ENCODE measurements around the gene CSH1.
"Not testable (repeated sequence)": the region's sequence is repeated elsewhere in the genome, so short reads cannot be mapped to it uniquely, and the experiment has no call there.

The CSH1 gene

DNA sequence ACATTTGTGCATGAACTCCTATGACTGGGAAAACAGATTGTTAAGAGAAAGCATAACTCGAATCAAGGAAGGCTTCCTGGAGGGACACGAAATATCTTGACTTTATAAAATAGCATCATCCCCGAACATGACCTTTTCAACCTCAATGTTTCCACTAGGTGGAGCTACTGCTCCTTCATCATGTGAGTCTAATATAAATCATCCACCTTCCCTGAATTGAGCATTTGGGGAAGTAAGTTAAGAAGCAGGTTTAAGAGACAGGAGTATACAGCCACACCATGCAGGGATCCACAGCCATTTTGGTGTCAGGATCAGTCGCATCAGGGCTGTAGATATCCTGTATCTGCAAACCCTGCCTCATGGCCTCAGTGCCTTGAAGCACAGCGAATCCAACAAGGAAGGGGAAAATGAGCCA, 7.4 kb upstream of the CSH1 start:
- not testable (repeated sequence) for DNase-seq (ENCODE audit: low read depth)

DNA sequence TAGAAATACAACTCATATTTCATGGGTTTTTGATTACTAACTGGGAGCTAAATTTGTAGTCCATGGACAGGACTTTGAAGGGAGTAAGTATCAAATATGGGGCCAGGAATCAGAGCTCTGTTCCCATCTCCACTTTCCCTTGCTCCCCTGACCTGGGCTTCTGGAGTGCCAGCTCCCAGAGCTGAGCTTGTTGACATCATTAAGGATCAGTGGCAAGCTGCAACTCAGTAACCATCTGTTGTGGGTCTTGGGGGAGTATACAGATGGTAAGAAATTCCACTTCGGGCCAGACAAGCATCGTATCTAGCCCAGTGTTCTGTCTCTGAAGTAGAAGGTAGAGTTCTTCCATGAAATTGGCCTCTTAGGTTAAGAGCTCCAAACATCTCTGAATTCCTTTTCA, 5.6 kb upstream of the CSH1 start:
- not testable (repeated sequence) for DNase-seq (ENCODE audit: low read depth)

DNA sequence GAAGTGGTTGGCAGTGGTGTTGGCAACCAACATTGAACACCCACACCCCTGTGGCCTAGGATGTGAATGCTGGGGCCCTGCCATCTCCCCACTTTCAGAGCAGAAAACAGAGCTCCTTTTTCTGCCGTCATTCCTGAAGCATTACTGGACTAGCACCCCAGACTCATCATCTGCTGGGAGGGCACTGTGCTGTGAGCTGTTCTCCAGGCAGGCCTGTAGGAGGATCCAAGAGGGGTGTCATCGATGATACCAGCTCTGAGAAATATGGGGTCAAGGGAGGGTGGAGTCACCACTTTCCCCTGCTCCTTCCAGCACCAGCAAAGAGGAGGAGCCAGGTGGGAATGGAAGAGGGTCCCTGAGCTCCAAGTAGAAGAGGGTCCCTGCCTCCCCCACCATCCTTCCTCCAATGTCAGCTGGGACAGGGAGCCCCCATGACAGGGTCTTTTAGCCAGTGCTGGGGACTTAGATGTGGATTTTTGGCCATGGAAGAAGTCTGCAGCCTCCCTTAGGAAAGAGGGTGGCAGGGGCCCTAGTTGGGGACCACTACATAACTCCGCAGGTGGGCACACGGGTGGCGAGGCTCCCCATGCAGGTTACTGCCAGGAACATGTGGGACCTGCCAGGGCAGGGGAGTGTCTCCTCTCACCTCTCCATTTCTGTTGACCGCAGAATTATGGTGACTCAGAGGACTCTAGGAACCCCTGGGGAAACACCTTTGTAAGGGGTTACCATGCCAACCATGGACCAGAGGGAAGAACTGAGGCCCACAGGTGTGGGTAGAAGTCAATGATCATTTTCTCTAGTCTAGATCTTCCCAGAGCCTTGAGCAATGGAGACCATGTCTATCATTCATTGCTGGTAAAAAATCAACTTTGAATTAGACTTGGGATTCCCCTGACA, 2.8 kb upstream of the CSH1 start:
- not testable (repeated sequence) for DNase-seq (ENCODE audit: low read depth)

DNA sequence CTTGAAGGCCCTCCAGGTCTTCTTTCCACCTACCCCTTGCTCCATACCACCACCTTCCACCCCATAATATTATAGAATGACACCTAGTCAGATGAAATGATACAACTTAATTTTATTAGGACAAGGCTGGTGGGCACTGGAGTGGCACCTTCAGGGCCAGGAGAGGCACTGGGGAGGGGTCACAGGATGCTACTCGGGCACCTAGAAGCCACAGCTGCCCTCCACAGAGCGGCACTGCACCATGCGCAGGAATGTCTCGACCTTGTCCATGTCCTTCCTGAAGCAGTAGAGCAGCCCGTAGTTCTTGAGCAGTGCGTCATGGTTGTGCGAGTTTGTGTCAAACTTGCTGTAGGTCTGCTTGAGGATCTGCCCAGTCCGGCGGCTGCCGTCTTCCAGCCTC, 1.6 kb downstream of the CSH1 start:
- not testable (repeated sequence) for DNase-seq (ENCODE audit: low read depth)

DNA sequence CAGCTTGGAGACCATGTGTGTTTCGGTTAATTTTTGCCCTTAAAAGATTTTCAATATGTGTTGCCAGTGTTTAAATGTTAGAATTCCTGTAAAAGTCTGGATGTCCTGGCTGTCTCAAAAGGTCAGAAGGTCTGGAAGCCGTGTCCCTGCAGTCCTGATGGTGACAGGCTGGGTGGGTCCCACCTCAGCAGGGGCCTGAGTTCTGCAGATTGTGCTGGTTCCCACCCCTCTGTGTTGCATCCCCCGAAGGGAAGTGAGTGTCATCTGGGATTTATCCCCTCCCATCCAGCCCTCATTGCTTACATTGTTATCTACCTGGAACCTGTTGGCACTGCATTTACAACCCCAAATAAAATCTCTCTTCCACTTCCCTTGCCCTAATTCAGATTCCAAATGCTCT, 2.4 kb downstream of the CSH1 start:
- DNase-seq (ENCODE audit: low read depth) = not testable (repeated sequence)

DNA sequence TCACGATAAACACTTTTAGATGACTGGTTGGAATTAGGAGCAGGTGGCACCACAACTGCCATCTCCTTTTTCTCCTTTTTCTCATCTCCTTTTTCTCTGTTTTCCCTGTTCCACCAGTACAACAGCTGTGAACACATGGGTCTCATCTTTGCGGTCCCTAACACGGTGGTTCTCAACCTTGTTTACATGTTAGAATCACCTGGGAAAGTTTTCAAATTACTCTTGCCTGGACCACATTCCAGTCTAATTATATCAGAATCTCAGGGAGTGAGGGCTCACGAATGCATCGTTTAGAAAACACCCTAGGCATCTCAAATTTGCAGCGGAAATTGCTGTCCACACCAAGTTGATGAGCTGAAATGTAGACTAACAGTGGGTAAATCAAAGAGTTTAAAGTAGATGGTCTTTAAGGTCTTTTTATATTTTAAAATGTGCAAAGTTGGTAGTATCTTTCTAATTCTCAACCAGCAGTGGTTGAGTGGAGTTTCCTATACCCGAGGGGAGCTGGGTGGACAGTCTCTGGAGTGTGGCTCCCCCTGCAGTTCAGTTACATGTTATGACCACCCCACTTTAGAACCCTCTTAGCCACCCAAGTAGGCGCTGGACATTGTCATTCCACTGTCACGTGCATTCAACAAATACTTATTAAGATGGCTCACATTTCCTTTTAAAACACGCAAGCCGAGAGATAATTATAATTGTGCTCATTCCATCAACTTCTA, 3.9 kb downstream of the CSH1 start:
- DNase-seq (ENCODE audit: low read depth) = not testable (repeated sequence)

DNA sequence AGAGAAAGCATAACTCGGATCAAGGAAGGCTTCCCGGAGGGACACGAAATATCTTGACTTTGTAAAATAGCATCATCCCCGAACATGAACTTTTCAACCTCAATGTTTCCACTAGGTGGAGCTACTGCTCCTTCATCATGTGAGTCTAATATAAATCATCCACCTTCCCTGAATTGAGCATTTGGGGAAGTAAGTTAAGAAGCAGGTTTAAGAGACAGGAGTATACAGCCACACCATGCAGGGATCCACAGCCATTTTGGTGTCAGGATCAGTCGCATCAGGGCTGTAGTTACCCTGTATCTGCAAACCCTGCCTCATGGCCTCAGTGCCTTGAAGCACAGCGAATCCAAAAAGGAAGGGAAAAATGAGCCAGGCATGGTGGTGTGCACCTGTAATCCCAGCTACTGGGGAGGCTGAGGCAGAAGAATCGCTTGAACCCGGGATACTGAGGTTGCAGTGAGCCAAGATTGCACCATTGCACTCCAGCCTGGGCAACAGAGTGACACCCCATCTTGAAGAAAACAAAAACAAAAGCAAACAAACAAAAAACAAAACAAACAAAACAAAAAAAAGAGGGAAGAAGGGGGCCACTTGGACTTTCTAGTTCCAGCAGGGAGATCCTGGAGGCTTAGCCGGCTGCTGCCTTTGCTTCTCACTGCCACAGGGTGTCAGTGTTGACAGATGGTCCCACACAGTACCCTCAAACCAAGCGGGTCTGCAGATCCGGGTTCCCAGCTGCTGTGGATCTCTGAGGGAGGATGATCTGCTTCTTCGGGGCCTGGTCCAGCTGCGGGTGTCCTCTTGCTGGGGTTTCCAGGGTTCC, 7.1 kb downstream of the CSH1 start:
- not testable (repeated sequence) for DNase-seq (ENCODE audit: low read depth)

DNA sequence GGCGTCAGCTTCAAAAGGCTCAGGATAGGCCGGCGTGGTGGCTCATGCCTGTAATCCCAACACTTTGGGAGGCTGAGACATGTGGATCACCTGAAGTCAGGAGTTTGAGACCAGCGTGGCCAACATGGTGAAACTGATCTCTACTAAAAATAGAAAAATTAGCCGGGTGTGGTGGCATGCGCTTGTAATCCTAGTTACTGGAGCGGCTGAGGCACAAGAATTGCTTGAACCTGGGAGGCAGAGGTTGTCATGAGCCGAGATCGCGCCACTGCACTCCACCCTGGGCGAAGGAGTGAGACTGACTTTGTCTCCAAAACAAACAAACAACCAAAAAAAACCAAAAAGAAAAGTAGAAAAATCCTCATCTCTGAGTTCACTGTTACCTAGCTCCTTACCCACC, 11.3 kb downstream of the CSH1 start:
- DNase-seq (ENCODE audit: low read depth) = not testable (repeated sequence)

DNA sequence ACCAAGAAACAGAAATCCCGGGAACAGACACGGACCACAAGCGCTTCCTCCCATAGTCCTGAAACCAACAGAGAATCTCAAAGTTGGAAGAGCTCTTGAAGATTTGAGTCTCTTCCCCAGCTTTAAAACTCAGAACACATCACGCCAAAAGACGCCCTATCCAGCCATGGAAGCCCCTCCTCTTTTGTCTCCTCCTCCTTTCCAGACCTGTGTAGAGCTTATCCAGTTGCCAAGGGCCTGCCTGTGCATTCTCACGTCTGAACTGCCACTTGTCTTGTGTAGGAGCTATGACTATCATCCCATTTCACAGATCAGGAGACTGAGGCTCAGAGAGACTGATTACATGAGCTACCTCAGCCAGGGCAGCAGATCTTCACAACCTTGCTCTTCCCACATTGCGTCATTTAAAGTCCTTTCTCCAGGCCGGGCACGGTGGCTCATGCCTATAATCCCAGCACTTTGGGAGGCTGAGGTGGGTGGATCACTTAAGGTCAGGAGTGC, 13.7 kb downstream of the CSH1 start:
- not testable (repeated sequence) for DNase-seq (ENCODE audit: low read depth)

DNA sequence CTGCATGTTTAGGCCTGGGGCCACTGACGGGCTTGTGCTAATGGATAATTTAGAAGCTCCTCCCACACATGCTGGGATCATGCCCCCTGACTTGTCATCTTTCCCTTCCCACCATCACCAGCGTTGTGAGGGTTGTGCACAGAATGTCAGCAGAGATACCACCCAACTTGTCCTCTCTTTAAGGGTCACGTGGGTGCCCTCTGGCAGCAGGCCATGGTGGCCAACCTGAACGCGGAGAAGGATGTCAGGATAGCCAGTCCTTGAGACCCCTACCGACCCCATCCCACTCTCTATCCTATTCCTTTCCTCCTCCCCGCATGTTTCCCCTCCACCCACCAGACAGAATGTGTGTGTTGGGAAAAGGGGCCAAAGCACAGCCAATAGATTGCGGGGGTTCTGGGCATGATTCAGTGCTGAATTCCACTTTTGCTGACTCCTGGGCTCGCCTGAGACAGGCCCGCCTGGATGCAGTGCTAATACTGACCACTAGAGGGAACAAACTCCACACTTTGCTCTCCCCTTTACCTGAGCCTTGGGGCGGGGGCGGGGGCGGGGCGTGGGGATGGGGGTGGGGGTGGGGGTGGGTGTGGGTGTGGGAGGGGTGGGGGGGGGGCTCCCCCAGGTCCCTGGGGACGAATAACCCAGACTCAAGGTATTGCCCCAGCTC, 14.3 kb downstream of the CSH1 start, which contains the start of gene GH2:
TSS of gene GH2 (minus strand) at position 10 of the 667 bp plus-strand sequence. CDS start 143 bp downstream, outside the sequence.
- no peak for DNase-seq (ENCODE audit: low read depth)

DNA sequence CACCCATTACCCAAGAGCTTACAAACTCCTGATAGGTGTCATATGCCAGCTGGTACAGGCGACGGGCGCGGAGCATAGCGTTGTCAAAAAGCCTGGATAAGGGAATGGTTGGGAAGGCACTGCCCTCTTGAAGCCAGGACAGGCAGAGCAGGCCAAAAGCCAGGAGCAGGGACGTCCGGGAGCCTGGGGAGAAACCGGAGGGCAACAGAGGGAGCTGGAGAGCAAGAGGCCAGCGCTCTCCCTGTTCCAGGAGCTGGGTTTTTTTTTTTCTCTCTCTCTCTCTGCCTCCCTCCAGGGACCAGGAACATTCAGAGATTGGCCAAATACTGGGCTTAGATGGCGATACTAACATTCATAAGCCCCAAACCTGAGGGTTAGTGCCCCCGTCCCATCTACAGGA, 15.0 kb downstream of the CSH1 start:
- DNase-seq (ENCODE audit: low read depth) = not testable (repeated sequence)

DNA sequence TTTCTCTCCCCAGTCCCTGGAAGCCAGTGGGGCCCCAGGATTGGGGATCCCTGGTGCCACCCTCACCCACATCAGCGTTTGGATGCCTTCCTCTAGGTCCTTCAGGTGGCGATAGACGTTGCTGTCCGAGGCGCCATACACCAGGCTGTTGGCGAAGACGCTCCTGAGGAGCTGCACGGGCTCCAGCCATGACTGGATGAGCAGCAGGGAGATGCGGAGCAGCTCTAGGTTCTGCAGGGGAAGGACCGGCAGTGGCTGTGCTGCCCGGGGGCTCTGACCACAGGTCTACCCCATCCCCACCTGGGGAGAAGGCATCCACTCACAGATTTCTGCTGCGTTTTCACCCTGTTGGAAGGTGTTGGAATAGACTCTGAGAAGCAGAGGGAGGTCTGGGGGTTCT, 15.7 kb downstream of the CSH1 start:
- no peak for DNase-seq (ENCODE audit: low read depth)

DNA sequence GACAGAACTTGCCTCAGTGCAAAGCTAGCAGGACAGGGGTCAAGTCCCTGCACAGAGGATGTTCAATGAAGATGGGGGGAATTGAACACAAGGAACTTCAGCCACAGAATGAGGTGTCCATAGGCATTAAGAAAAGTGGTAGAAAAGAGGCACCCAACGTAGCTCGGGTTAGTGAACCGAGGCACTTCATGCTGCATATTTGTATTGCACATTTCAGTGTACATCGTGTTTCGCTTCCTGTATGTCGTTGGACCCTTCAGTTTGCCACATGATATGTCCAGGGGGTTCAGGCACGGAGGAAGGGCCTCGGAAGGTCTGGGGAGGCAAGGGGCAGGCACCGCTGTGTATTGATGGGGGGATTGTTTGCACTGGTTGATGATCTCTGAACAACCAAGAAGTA, 18.0 kb downstream of the CSH1 start:
- not testable (repeated sequence) for DNase-seq (ENCODE audit: low read depth)

DNA sequence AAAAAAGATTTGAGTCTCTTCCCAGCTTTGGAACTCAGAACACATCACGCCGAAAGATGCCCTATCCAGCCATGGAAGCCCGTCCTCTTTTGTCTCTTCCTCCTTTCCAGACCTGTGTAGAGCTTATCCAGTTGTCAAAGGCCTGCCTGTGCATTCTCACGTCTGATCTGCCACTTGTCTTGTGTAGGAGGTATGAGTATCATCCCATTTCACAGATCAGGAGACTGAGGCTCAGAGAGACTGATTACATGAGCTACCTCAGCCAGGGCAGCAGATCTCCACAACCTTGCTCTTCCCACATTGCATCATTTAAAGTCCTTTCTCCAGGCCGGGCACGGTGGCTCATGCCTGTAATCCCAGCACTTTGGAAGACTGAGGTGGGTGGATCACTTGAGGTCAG, 21.7 kb downstream of the CSH1 start:
- DNase-seq (ENCODE audit: low read depth) = not testable (repeated sequence)

DNA sequence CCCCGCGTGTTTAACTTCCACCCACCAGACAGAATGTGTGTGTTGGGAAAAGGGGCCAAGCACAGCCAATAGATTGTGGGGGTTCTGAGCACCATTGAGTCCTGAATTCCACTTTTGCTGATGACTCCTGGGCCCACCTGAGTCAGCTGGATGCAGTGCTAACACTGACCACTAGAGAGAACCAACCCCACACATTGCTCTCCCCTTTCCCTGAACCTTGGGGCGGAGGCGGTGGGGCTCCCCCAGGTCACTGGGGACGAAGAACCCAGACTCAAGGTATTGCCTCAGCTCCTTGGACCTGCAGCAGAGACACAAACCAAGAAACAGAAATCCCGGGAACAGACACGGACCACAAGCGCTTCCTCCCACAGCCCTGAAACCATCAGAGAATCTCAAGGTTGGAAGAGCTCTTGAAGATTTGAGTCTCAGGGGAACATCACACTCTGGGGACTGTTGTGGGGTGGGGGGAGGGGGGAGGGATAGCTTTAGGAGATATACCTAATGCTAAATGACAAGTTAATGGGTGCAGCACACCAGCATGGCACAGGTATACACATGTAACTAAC, 22.2 kb downstream of the CSH1 start:
- not testable (repeated sequence) for DNase-seq (ENCODE audit: low read depth)

DNA sequence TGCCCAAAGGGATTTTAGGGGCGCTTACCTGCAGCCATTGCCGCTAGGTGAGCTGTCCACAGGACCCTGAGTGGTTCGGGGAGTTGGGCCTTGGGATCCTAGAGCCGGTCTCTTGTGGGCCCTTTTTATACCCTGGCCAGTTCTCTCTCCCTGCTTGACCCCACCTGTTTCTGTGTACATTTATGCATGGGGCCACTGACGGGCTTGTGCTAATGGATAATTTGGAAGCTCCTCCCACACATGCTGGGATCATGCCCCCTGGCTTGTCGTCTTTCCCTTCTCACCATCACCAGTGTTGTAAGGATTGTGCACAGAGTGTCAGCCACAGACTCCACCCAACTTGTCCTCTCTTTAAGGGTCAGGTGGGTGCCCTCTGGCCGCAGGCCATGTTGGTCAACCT, 22.8 kb downstream of the CSH1 start, which contains the start of gene CSH2:
TSS of gene CSH2 (minus strand) at position 101 of the 400 bp plus-strand sequence. CDS start at position 38, 63 bp downstream.
- not testable (repeated sequence) for DNase-seq (ENCODE audit: low read depth)

DNA sequence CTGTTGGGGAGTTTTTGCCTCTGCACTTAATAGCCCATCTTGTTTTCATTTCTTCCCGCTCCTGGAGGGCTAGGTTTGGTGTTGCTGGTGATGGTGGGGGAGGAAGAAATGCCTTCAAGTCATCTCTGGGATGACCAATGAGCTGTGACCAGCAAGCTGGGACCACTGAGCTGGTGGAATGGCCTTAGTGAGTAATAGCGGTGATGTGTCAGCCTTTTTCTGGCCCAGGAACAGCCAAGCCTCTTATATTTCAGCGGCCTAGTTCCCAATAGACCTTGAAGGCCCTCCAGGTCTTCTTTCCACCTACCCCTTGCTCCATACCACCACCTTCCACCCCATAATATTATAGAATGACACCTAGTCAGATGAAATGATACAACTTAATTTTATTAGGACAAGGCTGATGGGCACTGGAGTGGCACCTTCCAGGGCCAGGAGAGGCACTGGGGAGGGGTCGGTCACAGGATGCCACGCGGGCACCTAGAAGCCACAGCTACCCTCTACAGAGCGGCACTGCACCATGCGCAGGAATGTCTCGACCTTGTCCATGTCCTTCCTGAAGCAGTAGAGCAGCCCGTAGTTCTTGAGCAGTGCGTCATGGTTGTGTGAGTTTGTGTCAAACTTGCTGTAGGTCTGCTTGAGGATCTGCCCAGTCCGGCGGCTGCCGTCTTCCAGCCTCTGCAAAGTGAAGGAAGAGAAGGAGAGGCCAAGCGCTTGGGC, 24.6 kb downstream of the CSH1 start:
- not testable (repeated sequence) for DNase-seq (ENCODE audit: low read depth)

DNA sequence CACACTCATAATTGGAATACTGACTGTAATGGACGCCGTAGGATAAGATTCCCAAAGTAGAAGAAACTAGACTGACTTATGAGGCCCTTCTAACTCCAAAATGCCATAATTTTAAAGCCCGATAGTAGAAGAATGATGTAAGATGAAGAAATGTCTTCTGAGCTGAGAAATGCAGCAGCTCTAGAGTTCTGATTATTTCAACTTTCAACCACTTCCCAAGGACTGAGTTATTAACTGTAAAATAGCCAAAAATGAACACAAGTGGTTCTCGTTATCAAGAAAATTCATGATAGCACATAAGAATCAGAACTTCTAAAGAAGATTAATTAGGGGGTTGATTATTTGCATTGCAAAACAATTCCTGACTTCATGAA, 26.1 kb downstream of the CSH1 start:
- not testable (repeated sequence) for DNase-seq (ENCODE audit: low read depth)

DNA sequence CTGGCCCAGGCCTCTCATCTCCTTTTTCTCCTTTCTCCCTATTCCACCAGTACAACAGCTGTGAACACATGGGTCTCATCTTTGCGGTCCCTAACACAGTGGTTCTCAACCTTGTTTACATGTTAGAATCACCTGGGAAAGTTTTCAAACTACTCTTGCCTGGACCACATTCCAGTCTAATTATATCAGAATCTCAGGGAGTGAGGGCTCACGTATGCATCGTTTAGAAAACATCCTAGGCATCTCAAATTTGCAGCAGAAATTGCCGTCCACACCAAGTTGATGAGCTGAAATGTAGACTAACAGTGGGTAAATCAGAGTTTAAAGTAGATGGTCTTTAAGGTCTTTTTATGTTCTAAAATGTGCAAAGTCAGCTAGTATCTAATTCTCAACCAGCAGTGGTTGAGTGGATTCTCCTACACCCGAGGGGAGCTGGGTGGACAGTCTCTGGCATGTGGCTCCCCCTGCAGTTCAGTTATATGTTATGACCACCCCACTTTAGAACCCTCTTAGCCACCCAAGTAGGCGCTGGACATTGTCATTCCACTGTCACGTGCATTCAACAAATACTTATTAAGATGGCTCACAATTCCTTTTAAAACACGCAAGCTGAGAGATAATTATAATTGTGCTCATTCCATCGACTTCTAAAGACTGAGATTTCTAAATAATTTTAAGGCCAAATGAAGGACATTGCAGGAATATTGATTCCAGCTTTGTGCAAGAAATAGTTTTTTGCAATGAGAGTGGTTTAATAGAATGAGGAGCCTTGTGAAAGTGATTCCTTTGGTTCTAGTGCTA, 26.7 kb downstream of the CSH1 start:
- not testable (repeated sequence) for DNase-seq (ENCODE audit: low read depth)
